Measurements from ENCODE around the gene SULT1C4.
"Not testable (repeated sequence)": the region's sequence is repeated elsewhere in the genome, so short reads cannot be mapped to it uniquely, and the experiment has no call there.

The SULT1C4 gene

GRCh38 chr2:108414945-108415344, 37.2 kb downstream of the SULT1C4 start:
- no peak for DNase-seq

DNA sequence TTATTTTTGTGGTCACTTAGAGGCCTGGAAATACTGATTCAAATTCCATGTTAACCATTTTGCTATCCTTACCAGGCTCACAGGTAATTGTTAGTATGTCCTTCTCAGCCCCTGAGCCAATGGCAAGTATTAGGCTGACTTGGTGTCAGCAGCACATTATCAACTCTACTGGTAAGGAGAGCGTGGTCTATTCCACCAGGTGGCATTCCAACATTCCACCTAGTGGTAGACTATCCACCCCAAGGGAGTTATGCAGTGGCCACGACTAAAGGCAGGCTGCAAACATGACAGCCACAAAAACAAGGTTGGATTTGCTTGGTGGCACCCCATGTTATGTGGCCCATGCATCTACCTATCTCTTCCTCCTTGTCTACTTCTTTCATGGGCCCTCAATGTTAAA, 39.5 kb downstream of the SULT1C4 start:
- no peak for DNase-seq

- no peak for DNase-seq
Observed at GRCh38 chr2:108418416-108418815, 40.7 kb downstream of the SULT1C4 start.

GRCh38 chr2:108423067-108423466, 45.3 kb downstream of the SULT1C4 start:
- DNase-seq = no peak

DNA sequence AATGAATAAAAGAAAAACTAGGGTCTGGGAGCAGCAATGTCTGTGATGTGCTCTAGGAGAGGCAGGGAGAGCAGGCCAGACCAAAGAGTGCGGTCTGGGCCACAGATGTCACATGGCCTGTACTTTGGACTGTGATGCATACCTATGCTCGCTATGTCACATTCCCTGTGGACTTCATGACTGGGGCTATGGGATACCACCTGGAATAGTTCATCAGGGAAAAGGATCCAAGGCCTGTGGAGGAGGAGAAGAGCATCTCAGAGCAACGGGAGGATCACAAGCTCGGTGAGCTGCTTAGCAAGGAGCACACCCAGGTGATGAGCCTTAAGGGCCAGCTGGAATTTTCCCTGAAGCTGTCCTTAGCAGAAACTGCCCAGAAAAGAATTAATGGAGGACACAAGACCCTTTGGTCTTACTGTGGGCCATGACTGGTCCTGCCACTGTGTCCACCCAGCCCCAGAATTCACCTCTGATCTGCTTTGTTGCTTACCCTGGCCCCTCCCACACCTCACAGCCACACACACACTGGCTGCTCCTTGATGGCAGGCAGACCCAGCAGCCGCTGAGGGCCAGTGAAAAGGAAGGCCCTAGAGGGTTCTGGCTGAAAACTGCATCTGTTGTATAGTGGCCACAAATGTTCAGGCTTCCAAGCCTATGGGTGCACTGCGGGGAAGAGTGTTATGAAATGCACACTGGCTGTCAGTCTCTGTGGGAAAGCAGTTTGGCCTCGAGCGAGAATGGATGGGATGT, 45.9 kb downstream of the SULT1C4 start:
- no peak for DNase-seq

GRCh38 chr2:108428286-108429009, 50.7 kb downstream of the SULT1C4 start:
- no peak for DNase-seq

DNA sequence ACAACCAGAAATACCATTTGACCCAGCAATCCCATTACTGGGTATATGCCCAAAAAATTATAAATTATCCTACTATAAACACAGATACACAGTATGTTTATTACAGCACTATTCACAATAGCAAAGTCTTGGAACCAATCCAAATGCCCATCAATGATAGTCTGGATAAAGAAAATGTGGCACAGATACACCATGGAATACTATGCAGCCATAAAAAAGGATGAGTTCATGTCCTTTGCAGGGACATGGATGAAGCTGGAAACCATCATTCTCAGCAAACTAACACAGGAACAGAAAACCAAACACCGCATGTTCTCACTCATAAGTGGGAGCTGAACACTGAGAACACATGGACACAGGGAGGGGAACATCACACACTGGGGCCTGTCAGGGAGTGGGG, 57.8 kb downstream of the SULT1C4 start:
- DNase-seq = not testable (repeated sequence)

GRCh38 chr2:108436976-108437375, 59.2 kb downstream of the SULT1C4 start:
- no peak for DNase-seq
